MCF 10A (cell line): ENCODE measurements around the gene TJP2. TPM values are rescaled to one million over a fixed set of nuclear protein-coding genes. Genes with fewer than 3 reads are reported as not detected.

Experiments used
- BruUV-seq: library from RNA; stranded (reverse); fragments of 400-500 nt; replicated peaks from 2 replicates; lab custom pipeline; 2021; lab: Mats Ljungman, UMichigan
- CTCF ChIA-PET: fragments of 300-600 bp; sonication (Branson Sonifier 250); formaldehyde crosslinking; extraction: SDS; loops from one replicate; lab custom pipeline; 2021; ENCODE audit warnings: antibody characterized with exemption, inconsistent platforms; lab: Yijun Ruan, JAX
- POLR2A ChIA-PET: fragments of 300-600, 350-650 bp; sonication (Branson Sonifier 250); formaldehyde crosslinking; extraction: SDS; loops from one replicate; lab custom pipeline; 2020; ENCODE audit warnings: antibody characterized with exemption, inconsistent platforms; lab: Yijun Ruan, JAX
- DNase-seq: peaks from one replicate; pipeline ENCODE4 v3.0.0-alpha.2; 2018; ENCODE audit not compliant: unreplicated experiment
- H3K27ac Mint-ChIP-seq: one replicate; pipeline ENCODE4 v1.8.0; 2022; ENCODE audit warnings: mild to moderate bottlenecking, low read depth, mixed read lengths; ENCODE audit not compliant: unreplicated experiment
- H3K27me3 Mint-ChIP-seq: one replicate; pipeline ENCODE4 v1.8.0; 2022; ENCODE audit warnings: mixed read lengths; ENCODE audit not compliant: insufficient read depth, unreplicated experiment
- H3K36me3 Mint-ChIP-seq: one replicate; pipeline ENCODE4 v1.8.0; 2022; ENCODE audit warnings: mild to moderate bottlenecking, moderate library complexity, mixed read lengths; ENCODE audit not compliant: insufficient read depth, unreplicated experiment
- H3K4me1 Mint-ChIP-seq: one replicate; pipeline ENCODE4 v1.8.0; 2022; ENCODE audit warnings: mixed read lengths; ENCODE audit not compliant: insufficient read depth, unreplicated experiment
- H3K4me3 Mint-ChIP-seq: one replicate; pipeline ENCODE4 v1.8.0; 2022; ENCODE audit warnings: mild to moderate bottlenecking, moderate library complexity, mixed read lengths; ENCODE audit not compliant: unreplicated experiment
- H3K9me3 Mint-ChIP-seq: one replicate; pipeline ENCODE4 v1.8.0; 2022; ENCODE audit warnings: mixed read lengths; ENCODE audit not compliant: unreplicated experiment
- intact Hi-C: fragments of 100-400 bp; cut with micrococcal nuclease; formaldehyde crosslinking; loops from 2 replicates; pipeline ENCODE4 v1.14.1; 2022
- total RNA-seq: library from RNA; stranded (reverse); gene quantifications from 2 replicates; pipeline ENCODE4 v1.2.3, GENCODE V29; 2022
- TF ChIP-seq, protein P1 (sequence below): fragments of 200-600 bp; IDR thresholded peaks from one replicate; pipeline ENCODE4 v1.8.0; 2022; ENCODE audit warnings: antibody characterized with exemption, mild to moderate bottlenecking; ENCODE audit not compliant: unreplicated experiment

Gene TJP2
- total RNA-seq, 1 experiment from 2014 or later, result 52.2 TPM

DNA sequence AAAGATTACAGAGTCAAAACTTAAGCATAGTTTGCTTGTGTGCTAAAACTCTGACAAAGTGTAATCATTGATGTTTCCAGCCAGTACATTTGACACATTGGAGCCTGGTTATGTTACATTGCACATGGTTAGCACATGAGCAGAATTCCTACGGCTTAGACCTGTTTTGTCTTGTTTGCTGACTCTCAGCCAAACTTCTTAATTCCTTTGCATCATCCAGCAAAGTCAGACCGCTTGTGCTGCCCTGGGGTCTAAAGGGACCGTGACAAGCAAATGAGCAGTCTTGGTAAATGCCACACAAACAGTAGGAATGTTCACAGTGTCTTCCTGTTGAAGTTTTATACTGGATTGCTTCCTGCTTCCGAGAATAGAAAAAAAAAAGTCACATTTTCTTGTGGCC is 79.0 kb downstream of the TJP2 start:
- POLR2A ChIA-PET, result interaction anchor here (0.7 kb wide), 1 partner anchor 239 kb away, joined by 3 read pairs; no protein-coding TSS in a partner anchor

DNA sequence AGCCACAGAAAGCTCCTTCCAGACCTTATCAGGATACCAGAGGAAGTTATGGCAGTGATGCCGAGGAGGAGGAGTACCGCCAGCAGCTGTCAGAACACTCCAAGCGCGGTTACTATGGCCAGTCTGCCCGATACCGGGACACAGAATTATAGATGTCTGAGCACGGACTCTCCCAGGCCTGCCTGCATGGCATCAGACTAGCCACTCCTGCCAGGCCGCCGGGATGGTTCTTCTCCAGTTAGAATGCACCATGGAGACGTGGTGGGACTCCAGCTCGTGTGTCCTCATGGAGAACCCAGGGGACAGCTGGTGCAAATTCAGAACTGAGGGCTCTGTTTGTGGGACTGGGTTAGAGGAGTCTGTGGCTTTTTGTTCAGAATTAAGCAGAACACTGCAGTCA is 80.1 kb downstream of the TJP2 start:
- peaks cover 12% of the 10 kb centered on the region for H3K4me1 Mint-ChIP-seq
- H3K36me3 Mint-ChIP-seq, result peaks cover 83% of the 10 kb centered on the region
- CTCF ChIA-PET, result interaction anchor here (0.6 to 1.2 kb wide), 4 partner anchors 31 to 198 kb away, joined by 3 to 4 read pairs (median 4); no protein-coding TSS in a partner anchor

More for the DNA sequence above, 79.0 kb downstream of the TJP2 start:
- BruUV-seq, result no TSS peak
- TF ChIP-seq, protein P1, sequence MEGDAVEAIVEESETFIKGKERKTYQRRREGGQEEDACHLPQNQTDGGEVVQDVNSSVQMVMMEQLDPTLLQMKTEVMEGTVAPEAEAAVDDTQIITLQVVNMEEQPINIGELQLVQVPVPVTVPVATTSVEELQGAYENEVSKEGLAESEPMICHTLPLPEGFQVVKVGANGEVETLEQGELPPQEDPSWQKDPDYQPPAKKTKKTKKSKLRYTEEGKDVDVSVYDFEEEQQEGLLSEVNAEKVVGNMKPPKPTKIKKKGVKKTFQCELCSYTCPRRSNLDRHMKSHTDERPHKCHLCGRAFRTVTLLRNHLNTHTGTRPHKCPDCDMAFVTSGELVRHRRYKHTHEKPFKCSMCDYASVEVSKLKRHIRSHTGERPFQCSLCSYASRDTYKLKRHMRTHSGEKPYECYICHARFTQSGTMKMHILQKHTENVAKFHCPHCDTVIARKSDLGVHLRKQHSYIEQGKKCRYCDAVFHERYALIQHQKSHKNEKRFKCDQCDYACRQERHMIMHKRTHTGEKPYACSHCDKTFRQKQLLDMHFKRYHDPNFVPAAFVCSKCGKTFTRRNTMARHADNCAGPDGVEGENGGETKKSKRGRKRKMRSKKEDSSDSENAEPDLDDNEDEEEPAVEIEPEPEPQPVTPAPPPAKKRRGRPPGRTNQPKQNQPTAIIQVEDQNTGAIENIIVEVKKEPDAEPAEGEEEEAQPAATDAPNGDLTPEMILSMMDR, result no peak
- no peaks in the 10 kb centered on the region for H3K9me3 Mint-ChIP-seq
- no peaks in the 10 kb centered on the region for H3K27me3 Mint-ChIP-seq
- CTCF ChIA-PET, result interaction anchor here (0.6 to 1.2 kb wide), 2 partner anchors 30 to 609 kb away, joined by 3 to 4 read pairs; no protein-coding TSS in a partner anchor
- H3K27ac Mint-ChIP-seq, result peak overlapping the region; percentile 59
- H3K4me1 Mint-ChIP-seq, result peaks cover 12% of the 10 kb centered on the region
- H3K4me3 Mint-ChIP-seq, result no peak overlapping the region
- H3K36me3 Mint-ChIP-seq, result peaks cover 88% of the 10 kb centered on the region
- intact Hi-C loops, result no loop called here
- DNase-seq, result peak; percentile 76

DNA sequence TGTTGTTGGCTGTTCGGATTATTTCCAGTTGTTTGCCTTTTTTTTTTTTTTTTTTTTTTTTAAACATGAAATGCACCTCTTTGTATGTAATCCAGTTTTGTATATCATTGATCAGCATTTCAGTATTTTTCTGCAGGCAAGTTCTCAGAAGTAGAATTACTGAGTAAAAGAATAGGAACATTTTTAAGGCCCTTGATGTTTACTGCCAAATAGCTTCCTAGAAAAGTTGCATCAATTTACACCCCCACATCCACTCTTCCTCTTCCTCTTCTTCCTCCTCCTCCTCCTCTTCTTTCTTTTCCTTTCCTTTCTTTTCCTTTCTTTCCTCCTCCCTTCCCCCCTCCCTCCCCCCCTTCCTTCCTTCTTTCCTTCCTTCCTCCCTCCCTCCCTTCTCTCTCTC is 81.5 kb downstream of the TJP2 start:
- TF ChIP-seq, protein P1, result no peak
- Mint-ChIP-seq H3K27ac (peak overlapping the region; percentile 31), H3K36me3 (peaks cover 73% of the 10 kb centered on the region), H3K4me1 (peaks cover 12% of the 10 kb centered on the region), H3K9me3 (no peaks in the 10 kb centered on the region), H3K27me3 (no peaks in the 10 kb centered on the region), H3K4me3 (no peak overlapping the region)
- DNase-seq, result no peak
- no TSS peak for BruUV-seq
- intact Hi-C loops, result no loop called here
- POLR2A ChIA-PET, result no interaction called here
- CTCF ChIA-PET, result no interaction called here

More for the DNA sequence above, 80.1 kb downstream of the TJP2 start:
- Mint-ChIP-seq H3K4me3 (no peak overlapping the region), H3K9me3 (no peaks in the 10 kb centered on the region), H3K27ac (no peak overlapping the region), H3K27me3 (no peaks in the 10 kb centered on the region)
- TF ChIP-seq, protein P1, result no peak
- no TSS peak for BruUV-seq
- no peak for DNase-seq
- POLR2A ChIA-PET, result no interaction called here
- intact Hi-C loops, result no loop called here

DNA sequence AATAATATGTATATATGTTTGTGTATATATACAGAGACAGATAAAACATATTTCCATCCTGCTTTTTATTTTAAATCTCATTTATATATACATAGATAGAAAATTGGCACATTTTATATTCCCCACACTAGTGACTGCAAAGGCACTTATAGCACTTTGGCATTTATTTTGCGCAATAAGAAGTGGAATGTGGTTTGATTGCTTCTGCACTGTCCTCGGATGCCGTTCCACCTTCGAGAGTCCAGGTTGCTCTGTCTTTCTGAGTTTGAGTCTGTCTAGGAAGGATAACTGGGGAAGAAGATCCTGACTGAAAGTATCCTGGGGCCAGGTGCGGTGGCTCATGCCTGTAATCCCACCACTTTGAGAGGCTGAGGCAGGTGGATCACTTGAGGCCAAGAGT is 84.5 kb downstream of the TJP2 start:
- Mint-ChIP-seq H3K36me3 (peaks cover 44% of the 10 kb centered on the region), H3K9me3 (no peaks in the 10 kb centered on the region), H3K27ac (no peak overlapping the region), H3K4me1 (no peaks in the 10 kb centered on the region), H3K27me3 (no peaks in the 10 kb centered on the region), H3K4me3 (no peak overlapping the region)
- POLR2A ChIA-PET, result no interaction called here
- intact Hi-C loops, result no loop called here
- CTCF ChIA-PET, result interaction anchor here (0.6 kb wide), 1 partner anchor 205 kb away, joined by 3 read pairs; no protein-coding TSS in a partner anchor
- no peak for DNase-seq
- no TSS peak for BruUV-seq
- TF ChIP-seq, protein P1, result no peak
